Activated T-helper 9 cell treated with anti-CD3 and anti-CD28 coated beads, Interleukin-2, amount 50 U/mL, for 16 hours (primary cell): Measurements from ENCODE around the gene OR51V1.
"Not testable (repeated sequence)": the region's sequence is repeated elsewhere in the genome, so short reads cannot be mapped to it uniquely, and the experiment has no call there.

ENCODE experiments used
- DNase-seq: peaks from one replicate; pipeline ENCODE4 v3.0.0-alpha.2; 2020; ENCODE audit warnings: low read depth

Gene OR51V1

DNA sequence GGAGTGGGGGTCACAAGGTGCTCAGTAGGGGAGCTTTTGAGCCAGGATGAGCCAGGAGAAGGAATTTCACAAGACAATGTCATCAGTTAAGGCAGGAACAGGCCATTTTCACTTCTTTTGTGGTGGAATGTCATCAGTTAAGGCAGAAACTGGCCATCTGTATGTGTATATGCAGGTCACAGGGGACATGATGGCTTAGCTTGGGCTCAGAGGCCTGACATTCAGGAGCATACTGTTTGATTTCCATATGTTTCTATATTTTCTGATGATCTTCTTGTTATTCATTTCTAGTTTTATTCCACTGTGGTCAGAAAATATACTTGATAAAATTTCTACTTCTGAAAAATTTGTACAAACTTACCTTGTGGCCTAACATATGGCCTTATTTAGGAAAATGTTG, 34.6 kb downstream of the OR51V1 start:
- not testable (repeated sequence) for DNase-seq

DNA sequence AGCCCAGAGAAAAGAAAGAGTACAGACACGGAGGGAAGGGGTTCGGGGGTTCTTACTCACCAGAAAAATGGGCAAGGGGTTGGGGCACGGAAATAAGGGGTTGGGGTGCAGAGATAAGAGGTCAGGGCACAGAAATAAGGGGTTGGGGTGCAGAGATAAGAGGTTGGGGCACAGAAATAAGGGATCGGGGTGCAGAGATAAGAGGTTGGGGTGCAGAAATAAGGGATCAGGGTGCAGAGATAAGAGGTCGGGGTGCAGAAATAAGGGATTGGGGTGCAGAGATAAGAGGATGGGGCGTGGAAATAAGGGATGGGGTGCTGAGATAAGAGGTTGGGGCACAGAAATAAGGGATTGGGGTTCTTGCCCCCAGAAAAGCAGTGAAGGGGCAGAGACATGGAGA, 35.7 kb downstream of the OR51V1 start:
- not testable (repeated sequence) for DNase-seq

DNA sequence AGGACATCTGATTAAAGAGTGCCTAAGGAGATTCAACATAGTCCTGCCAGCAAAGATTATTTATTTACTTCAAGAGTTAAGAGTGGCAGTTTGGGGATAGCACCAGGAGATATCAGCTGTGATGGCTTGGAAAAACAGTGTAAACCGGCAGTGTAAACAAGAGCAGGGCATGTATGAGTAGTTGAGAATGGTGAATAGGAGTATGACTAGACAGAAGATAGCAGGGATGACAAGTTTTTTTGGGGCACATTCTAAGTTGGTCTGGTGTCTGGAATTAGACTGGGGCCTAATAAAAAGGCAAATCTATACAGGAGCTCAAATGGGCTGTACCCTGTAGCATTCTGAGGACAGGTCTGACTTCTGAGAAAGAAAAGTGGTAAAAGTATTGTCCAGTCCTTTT, 39.4 kb downstream of the OR51V1 start:
- not testable (repeated sequence) for DNase-seq

DNA sequence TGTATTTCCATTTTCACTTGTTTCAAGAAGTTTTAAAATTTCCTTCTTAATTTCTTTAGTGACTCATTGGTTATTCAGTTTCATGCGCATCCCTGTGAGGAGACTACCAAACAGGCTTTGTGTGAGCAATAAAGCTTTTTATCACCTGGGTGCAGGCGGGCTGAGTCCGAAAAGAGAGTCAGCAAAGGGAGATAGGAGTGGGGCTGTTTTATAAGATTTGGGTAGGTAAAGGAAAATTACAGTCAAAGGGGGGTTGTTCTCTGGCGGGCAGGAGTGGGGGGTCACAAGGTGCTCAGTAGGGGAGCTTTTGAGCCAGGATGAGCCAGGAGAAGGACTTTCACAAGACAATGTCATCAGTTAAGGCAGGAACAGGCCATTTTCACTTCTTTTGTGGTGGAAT, 40.3 kb downstream of the OR51V1 start:
- DNase-seq, result not testable (repeated sequence)

DNA sequence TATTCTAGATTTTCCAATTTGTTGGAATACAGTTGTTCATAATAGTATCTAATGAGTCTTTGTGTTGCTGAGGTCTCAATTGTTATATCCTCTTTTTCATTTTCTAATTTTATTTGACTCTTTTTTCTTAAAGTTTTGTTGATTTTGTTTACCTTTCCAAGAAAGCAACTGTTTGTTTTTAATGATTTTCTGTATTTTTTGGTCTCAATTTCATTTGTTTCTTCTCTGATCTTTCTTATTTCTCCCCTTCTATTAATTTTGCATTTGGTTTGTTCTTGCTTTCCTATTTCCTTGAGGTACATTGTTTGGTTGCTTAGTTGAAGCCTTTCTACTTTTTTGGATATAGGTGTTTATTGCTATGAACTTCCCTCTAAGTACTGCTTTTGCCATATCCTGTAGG, 40.7 kb downstream of the OR51V1 start:
- no peak for DNase-seq

DNA sequence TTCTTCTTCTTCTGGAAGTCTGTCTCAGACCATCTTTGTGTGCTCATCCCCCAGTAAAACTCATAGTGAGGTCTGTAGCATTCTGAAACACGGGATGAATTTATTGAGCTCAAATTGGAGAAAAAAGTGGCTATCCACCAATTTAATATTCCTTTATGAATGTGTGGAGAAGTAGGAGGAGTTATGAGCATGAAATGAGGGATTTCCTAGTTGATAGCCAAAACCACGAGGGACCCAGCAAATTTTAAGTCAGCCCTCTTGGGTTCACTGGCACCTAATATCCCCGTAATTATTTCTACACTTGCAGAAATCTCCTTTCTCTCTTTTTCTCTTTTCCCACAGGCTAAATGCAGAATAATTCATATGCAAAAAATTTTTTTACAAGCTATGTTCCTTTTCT, 45.8 kb downstream of the OR51V1 start, which contains the start of gene OR52A1:
OR52A1 (minus strand) TSS at position 101 of the 400 bp plus-strand sequence. CDS start 2,388 bp downstream, outside the sequence.
- DNase-seq, result no peak

DNA sequence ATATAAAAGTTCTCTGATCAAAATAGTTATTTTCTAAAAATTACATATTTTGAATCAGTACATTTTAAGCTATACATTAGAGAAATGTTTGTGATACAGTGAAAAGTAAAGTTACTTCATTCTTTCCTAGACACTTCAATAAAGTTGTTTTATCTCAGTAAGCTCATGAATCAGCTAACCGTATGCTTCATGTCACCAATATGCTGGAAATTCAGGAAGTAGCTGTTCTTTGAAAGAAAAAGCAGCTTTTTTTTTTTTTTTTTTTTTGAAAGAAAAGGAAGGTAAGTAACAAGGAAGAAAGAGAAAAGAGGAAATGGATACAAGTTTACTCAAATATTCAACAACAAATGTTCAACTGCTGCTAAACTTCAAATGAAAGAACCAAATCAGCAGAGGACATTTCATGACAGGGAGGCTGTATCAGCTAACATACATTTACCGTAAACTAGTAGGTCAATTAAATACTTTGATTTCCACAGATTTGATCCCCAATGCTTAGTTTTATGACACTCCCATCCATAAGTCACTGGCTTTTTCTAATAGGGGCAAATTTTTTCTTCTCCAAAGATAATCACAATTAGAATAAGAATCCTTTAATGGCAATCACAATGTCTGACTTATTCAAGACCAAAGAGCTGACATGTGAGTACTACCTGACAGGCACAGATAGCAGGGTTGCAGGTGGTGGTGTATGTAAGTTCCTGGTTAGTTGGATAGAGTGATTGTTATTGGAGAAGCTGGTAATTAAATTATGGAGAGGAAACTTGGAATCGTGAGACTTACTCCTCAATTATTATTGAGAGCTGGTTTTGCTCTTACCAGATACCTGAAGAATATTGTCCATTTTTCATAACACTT, 46.7 kb downstream of the OR51V1 start:
- DNase-seq, result no peak

DNA sequence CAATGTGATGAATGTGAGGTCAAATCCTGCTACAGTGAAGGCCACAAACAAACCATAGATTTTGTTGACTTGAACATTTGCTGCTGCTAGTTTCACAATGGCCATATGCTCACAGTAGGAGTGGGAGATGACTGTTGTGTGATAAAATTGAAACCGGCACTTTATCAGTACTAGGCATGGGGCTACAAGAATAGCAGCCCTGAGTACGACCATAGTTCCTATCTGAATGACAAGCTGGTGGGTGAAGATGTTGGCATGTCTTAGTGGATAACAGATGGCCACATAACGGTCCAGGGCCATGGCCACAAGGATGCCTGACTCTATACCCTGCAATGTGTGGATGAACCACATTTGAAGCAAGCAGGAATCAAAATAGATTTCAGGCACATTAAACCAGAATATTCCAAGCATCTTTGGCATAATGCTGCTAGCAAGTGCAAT, 48.7 kb downstream of the OR51V1 start:
- DNase-seq, result no peak
